Lower leg skin (tissue), 4 donors: ENCODE measurements around the gene TBC1D19. TPM values are rescaled to one million over a fixed set of nuclear protein-coding genes. Genes with fewer than 3 reads are reported as not detected.

ENCODE experiments used
- DNase-seq, 2 donors: peaks; one replicate each; pipeline ENCODE4 v3.0.0-alpha.2; 2019; ENCODE audit warnings: low spot score in 2 of 2
- H3K4me3 ChIP-seq: fragments of 200-600 bp; sonication (generic); 2 replicates; pipeline ENCODE4 v1.5.1; 2017; ENCODE audit warnings: mild to moderate bottlenecking, low read depth; ENCODE audit not compliant: poor library complexity, severe bottlenecking
- POLR2A ChIP-seq, 2 donors: fragments of 450-650 bp; IDR thresholded peaks; one replicate each; pipeline ENCODE4 v1.6.1; 2016 to 2017; ENCODE audit warnings: antibody characterized with exemption in 2 of 2, mild to moderate bottlenecking in 1 of 2, moderate library complexity in 1 of 2
- WGBS, 2 donors: methylation state at CpG; one replicate each; pipeline ENCODE4 v1.1.5; 2018; 5-methylcytosine and 5-hydroxymethylcytosine counted together
- intact Hi-C: fragments of 100-400 bp; cut with DNase I; formaldehyde crosslinking; loops from one replicate; pipeline ENCODE4 v1.15.0; 2023; ENCODE audit warnings: low total_unique reads
- total RNA-seq, 4 donors: library from RNA; depleted of rRNA; stranded (reverse); fragments of >200 nt; gene quantifications; one replicate each; pipeline ENCODE4 v1.1.0, GENCODE V29; 2016
- TF ChIP-seq, protein P1 (sequence below), 3 donors: fragments of 450-650 bp; IDR thresholded peaks; one replicate each; pipeline ENCODE4 v1.5.1; 2016; ENCODE audit warnings: antibody characterized with exemption in 3 of 3, mild to moderate bottlenecking in 3 of 3, moderate library complexity in 2 of 3

TBC1D19 gene
- total RNA-seq, 4 donors from 2014 or later = 7.5 to 15.7 (median 9.0) TPM

DNA sequence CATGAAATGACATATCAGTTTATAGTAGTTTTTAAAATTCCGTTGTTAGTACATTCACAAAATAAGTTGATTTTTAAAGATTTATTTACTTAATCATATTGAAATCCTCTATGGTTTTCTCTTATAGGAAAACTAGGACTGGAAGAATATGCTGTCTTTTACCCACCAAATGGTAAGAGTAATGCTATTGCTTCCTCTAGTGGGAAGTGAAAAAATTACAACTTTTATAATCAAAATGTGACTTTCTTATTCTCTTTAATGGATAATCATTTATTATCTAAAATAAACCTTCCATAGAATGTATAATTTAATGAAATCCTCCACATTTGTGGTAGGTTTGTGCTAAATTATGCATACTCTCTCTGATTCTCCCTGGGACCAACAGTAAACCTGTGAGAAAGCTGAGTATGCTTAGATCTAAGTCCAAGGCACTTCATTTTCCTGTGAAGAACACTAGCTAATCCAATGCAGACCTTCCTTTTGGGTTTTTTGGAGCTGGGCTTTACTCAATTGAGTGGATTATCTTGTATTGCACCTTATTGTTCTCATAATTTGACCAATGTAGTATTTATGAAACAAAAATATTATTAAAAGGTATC, 136.2 kb downstream of the TBC1D19 start:
- 49 to 70% methylated on average over 1 of the region's 1 CpG for WGBS, 2 donors
- no peak for DNase-seq
- no peak overlapping the region for H3K4me3 ChIP-seq

DNA sequence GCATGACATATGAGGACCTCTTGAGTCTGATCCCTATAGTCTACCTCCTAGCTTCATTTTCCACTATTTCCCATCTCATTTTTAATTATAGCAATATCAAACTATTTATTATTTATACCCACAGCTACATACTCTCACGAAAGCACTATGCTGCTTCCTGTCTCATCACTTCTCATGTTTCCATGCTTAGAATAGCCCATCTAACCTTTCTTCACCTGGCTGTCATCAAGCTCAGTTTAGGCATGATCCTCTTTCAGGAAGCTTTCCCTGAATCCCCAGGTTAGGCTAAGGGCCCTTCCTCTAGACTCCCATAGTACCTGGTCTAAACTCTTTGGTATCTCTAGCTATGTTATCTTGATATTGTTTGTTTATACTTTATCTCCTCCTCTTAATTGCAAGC, 137.8 kb downstream of the TBC1D19 start:
- intact Hi-C loops = no loop called here
- WGBS, 2 donors = 83 to 96% methylated on average over 1 of the region's 1 CpG
- DNase-seq = no peak
- no peak overlapping the region for H3K4me3 ChIP-seq
- no peak for TF ChIP-seq POLR2A (IDR thresholded peaks at IDR 0.05)
- TF ChIP-seq, protein P1, sequence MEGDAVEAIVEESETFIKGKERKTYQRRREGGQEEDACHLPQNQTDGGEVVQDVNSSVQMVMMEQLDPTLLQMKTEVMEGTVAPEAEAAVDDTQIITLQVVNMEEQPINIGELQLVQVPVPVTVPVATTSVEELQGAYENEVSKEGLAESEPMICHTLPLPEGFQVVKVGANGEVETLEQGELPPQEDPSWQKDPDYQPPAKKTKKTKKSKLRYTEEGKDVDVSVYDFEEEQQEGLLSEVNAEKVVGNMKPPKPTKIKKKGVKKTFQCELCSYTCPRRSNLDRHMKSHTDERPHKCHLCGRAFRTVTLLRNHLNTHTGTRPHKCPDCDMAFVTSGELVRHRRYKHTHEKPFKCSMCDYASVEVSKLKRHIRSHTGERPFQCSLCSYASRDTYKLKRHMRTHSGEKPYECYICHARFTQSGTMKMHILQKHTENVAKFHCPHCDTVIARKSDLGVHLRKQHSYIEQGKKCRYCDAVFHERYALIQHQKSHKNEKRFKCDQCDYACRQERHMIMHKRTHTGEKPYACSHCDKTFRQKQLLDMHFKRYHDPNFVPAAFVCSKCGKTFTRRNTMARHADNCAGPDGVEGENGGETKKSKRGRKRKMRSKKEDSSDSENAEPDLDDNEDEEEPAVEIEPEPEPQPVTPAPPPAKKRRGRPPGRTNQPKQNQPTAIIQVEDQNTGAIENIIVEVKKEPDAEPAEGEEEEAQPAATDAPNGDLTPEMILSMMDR (IDR thresholded peaks at IDR 0.05) = no peak

More for the DNA sequence above, 136.2 kb downstream of the TBC1D19 start:
- intact Hi-C loops = no loop called here
- TF ChIP-seq, protein P1 (IDR thresholded peaks at IDR 0.05) = no peak
- TF ChIP-seq POLR2A (IDR thresholded peaks at IDR 0.05) = no peak

DNA sequence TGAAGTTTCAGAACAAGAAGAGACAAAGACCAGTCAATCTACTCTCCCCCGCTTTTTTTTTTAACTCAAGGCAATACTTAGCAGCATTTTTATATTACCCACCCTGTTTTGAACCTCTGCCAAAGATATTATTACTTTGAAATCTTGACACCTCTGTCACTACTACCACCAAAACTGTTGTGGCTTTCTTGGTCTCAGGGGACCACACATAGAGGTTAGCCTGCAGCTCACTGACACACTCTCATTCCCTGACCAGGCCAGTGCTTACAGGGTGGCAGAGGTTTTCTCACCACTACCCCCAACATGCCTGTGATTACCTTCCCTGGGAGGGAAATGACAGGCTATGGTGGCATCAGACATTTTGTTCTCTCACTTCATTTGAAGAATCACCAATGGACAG, 139.3 kb downstream of the TBC1D19 start:
- 80 to 96% methylated on average over 1 of the region's 1 CpG for WGBS, 2 donors

DNA sequence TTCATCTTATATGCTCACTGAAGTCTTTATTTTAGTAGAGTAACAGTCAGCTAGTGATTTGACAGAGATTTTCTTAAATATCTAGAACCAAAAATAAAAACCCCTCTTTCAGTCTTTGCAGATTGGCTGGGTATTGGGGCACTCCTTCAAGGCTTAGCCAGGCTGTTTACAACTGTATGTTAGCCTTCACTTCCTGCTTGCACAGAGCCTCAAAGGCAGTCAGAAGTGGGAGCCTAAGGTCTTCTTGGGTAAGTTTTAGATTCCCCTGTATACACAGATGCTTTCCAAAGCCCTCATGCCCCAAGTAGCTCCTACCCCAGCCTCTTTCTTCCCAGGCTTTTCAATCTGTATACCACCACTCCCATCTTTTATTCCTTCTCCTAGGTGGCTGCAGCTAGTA, 140.7 kb downstream of the TBC1D19 start:
- no peak overlapping the region for H3K4me3 ChIP-seq
- TF ChIP-seq, protein P1 (IDR thresholded peaks at IDR 0.05) = no peak
- TF ChIP-seq POLR2A (IDR thresholded peaks at IDR 0.05) = no peak
- intact Hi-C loops = no loop called here
- no peak for DNase-seq

More for the DNA sequence above, 139.3 kb downstream of the TBC1D19 start:
- intact Hi-C loops = no loop called here
- DNase-seq = no peak
- TF ChIP-seq POLR2A (IDR thresholded peaks at IDR 0.05) = no peak
- TF ChIP-seq, protein P1 (IDR thresholded peaks at IDR 0.05) = no peak
- no peak overlapping the region for H3K4me3 ChIP-seq

DNA sequence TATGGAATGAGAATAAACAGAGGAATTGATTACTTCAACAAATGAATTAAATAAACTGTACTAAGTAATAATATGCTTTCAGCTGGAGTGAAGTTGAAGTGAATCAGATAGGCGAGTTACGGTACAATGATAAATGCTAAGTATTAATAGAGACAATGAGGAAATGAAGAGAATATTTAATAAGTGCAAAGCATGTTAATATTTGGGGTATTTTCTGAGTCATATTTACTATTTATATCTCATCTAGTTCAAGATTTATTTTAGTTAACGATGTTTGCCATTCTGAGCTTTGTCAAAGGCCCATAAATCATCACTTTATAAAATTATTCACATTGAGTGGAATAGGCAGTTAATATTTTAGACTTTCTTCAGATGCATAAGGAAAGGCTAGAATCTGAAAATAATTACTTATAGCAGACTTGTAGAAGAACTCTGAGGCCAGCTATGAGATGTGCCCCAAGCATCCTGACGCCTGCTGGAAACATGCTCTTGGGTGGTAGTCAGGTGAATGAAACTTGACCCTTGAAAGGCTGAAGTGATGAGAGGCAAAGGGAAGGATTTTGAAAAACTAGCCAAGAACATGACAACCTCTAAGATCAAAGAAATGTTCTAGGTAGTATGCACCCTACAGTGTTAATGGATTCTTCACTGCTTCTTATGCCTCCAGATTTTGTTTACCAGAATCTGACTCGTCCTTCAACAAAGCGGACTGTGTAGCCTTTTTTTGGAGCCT, 142.9 kb downstream of the TBC1D19 start:
- H3K4me3 ChIP-seq = no peak overlapping the region
- intact Hi-C loops = no loop called here
- DNase-seq = no peak
- WGBS, 2 donors = 86 to 89% methylated on average over 6 of the region's 6 CpGs
- TF ChIP-seq, protein P1 (IDR thresholded peaks at IDR 0.05) = no peak
- TF ChIP-seq POLR2A (IDR thresholded peaks at IDR 0.05) = no peak
